Breast epithelium (tissue), 4 donors: ENCODE measurements around the gene SHROOM3. TPM values are rescaled to one million over a fixed set of nuclear protein-coding genes. Genes with fewer than 3 reads are reported as not detected.
A peak's percentile ranks its signal among the peaks of the same experiment; 100 is the strongest.

Experiments used
- DNase-seq, 2 donors: peaks; one replicate each; pipeline ENCODE4 v3.0.0-alpha.2; 2019; ENCODE audit warnings: low spot score in 2 of 2
- H3K27ac ChIP-seq, 2 donors: fragments of 200-600 bp; sonication (generic) in 1 of 2; one replicate each; pipeline ENCODE4 v1.5.1; 2016 to 2019; ENCODE audit warnings: mild to moderate bottlenecking in 1 of 2
- H3K27me3 ChIP-seq, 2 donors: fragments of 200-600 bp; sonication (generic) in 1 of 2; one replicate each; pipeline versions ENCODE4 v1.5.1 to v1.6.0; 2017 to 2019; ENCODE audit warnings: control low read depth in 1 of 2, mild to moderate bottlenecking in 1 of 2
- H3K36me3 ChIP-seq: fragments of 200-600 bp; one replicate; pipeline ENCODE4 v1.5.1; 2019
- H3K4me1 ChIP-seq, 2 donors: fragments of 200-600 bp; sonication (generic); one replicate each; pipeline ENCODE4 v1.5.1; 2016 to 2019; ENCODE audit warnings: control low read depth in 1 of 2
- H3K4me3 ChIP-seq, 3 donors: fragments of 200-600 bp; sonication (generic); 1 replicate in 2 of 3; 2 replicates in 1 of 3; pipeline ENCODE4 v1.5.1; 2016 to 2019; ENCODE audit warnings: mild to moderate bottlenecking in 3 of 3, moderate library complexity in 2 of 3
- H3K9me3 ChIP-seq, 2 donors: fragments of 200-600 bp; sonication (generic) in 1 of 2; one replicate each; pipeline ENCODE4 v1.5.1; 2016 to 2019; ENCODE audit warnings: control low read depth in 1 of 2
- POLR2A ChIP-seq: fragments of 450-650 bp; IDR thresholded peaks from one replicate; pipeline ENCODE4 v1.6.1; 2016; ENCODE audit warnings: antibody characterized with exemption, mild to moderate bottlenecking, moderate library complexity
- POLR2AphosphoS5 ChIP-seq, 3 donors: sonication (generic); formaldehyde crosslinking; IDR thresholded peaks; one replicate each; pipeline ENCODE4 v1.6.1; 2017; ENCODE audit warnings: antibody characterized with exemption in 3 of 3
- intact Hi-C: fragments of 100-400 bp; cut with DNase I; formaldehyde crosslinking; loops from one replicate; pipeline ENCODE4 v1.15.1; 2023; ENCODE audit warnings: low total_unique reads
- total RNA-seq, 3 donors: library from RNA; depleted of rRNA; stranded (reverse); fragments of >200 nt; gene quantifications; one replicate each; pipeline ENCODE4 v1.1.0, GENCODE V29; 2016
- TF ChIP-seq, protein P1 (sequence below), 3 donors: fragments of 450-650 bp; IDR thresholded peaks; one replicate each; pipeline ENCODE4 v1.5.1; 2016 to 2017; ENCODE audit warnings: antibody characterized with exemption in 3 of 3, mild to moderate bottlenecking in 3 of 3, moderate library complexity in 3 of 3

Gene SHROOM3
- total RNA-seq, 3 donors from 2014 or later, result 0.32 to 145 (median 100) TPM

DNA sequence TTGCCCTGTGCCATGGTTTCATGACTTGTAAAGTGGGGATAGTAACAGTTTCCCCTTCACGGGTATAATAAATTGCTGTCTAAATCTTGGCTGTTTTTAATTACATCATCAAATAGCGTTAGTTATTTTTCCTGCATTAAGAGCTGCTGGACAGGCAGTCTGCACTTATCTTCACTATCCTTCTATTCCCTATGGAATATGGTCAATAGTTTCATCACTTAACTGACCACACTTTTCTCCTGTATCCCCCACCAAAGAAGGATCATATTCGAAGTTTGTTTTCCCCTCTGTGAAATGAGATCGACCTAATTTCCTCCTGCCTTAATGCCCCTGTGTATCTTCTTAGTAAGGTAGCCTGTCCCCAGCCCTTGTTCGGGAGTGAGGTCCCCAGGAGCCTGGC is 133.2 kb downstream of the SHROOM3 start:
- H3K36me3 ChIP-seq, result no peaks in the 10 kb centered on the region
- peak overlapping the region; percentile 26 to 85 for H3K27ac ChIP-seq
- H3K4me1 ChIP-seq, result peaks cover 0 to 16% of the 10 kb centered on the region in 2 donors
- intact Hi-C loops, result loop anchor here (5.0 kb wide), 1 partner anchor 404 kb away; no protein-coding TSS in a partner anchor
- no peak overlapping the region for H3K4me3 ChIP-seq
- TF ChIP-seq POLR2AphosphoS5 (IDR thresholded peaks at IDR 0.05), result no peak
- TF ChIP-seq, protein P1, sequence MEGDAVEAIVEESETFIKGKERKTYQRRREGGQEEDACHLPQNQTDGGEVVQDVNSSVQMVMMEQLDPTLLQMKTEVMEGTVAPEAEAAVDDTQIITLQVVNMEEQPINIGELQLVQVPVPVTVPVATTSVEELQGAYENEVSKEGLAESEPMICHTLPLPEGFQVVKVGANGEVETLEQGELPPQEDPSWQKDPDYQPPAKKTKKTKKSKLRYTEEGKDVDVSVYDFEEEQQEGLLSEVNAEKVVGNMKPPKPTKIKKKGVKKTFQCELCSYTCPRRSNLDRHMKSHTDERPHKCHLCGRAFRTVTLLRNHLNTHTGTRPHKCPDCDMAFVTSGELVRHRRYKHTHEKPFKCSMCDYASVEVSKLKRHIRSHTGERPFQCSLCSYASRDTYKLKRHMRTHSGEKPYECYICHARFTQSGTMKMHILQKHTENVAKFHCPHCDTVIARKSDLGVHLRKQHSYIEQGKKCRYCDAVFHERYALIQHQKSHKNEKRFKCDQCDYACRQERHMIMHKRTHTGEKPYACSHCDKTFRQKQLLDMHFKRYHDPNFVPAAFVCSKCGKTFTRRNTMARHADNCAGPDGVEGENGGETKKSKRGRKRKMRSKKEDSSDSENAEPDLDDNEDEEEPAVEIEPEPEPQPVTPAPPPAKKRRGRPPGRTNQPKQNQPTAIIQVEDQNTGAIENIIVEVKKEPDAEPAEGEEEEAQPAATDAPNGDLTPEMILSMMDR (IDR thresholded peaks at IDR 0.05), result no peak
- no peak for TF ChIP-seq POLR2A
- no peaks in the 10 kb centered on the region for H3K27me3 ChIP-seq
- DNase-seq, result no peak
- H3K9me3 ChIP-seq, result no peaks in the 10 kb centered on the region

DNA sequence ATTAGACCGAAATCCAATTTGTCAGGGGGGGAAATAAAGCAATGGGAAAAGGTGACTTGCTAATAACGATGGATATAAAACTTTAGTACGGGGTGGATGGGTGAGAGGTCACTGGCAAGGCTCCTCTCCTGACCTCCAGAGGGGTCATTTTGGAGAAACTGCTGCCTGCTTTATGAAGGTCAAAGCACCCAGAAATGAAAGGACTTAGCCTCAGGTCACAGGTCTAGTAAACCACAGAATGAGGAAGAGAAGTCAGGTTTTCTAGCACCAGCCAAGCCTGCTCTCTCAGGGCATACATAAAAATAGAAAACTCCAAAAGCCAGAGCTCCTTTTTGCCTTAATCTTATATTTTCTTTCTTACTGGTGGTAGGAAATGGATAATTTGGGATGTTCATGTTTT is 134.2 kb downstream of the SHROOM3 start:
- no peaks in the 10 kb centered on the region for H3K27me3 ChIP-seq
- no peaks in the 10 kb centered on the region for H3K36me3 ChIP-seq
- peak in 1 of 2 donors; percentile 44 for DNase-seq
- peaks cover 0 to 13% of the 10 kb centered on the region in 2 donors for H3K4me1 ChIP-seq
- H3K9me3 ChIP-seq, result no peaks in the 10 kb centered on the region
- H3K27ac ChIP-seq, result peak overlapping the region; percentile 26 to 85
- H3K4me3 ChIP-seq, result no peak overlapping the region
- no peak for TF ChIP-seq POLR2A
- TF ChIP-seq, protein P1 (IDR thresholded peaks at IDR 0.05), result no peak
- no peak for TF ChIP-seq POLR2AphosphoS5 (IDR thresholded peaks at IDR 0.05)
- intact Hi-C loops, result loop anchor here (5.0 kb wide), 1 partner anchor 403 kb away; no protein-coding TSS in a partner anchor

DNA sequence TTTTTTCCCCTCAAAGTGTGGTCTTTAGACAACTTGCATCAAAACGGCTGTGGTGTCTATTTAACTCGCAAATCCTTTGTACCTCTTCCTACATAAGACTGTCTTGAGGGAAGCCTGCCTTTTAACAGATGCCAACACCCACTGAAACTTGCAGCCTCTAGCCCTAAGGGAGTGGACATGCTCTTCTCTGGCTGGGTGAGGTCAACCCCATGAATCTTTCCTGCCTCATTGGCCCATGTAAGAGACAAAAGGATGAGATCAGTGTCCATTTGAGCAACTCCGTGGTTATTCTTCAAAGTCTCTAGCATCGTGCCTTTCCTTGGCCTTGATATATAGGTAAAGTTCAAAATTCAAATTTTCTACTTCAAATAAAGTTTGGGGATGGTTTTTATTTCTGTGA is 134.7 kb downstream of the SHROOM3 start:
- intact Hi-C loops, result loop anchor here (5.0 kb wide), 1 partner anchor 403 kb away; no protein-coding TSS in a partner anchor
- Histone ChIP-seq H3K4me3 (no peak overlapping the region), H3K27ac (peak overlapping the region; percentile 71 to 85), H3K36me3 (no peaks in the 10 kb centered on the region), H3K27me3 (no peaks in the 10 kb centered on the region), H3K4me1 (peaks cover 0 to 13% of the 10 kb centered on the region in 2 donors), H3K9me3 (no peaks in the 10 kb centered on the region)
- no peak for DNase-seq
- no peak for TF ChIP-seq POLR2AphosphoS5 (IDR thresholded peaks at IDR 0.05)
- TF ChIP-seq, protein P1 (IDR thresholded peaks at IDR 0.05), result no peak
- TF ChIP-seq POLR2A, result no peak

DNA sequence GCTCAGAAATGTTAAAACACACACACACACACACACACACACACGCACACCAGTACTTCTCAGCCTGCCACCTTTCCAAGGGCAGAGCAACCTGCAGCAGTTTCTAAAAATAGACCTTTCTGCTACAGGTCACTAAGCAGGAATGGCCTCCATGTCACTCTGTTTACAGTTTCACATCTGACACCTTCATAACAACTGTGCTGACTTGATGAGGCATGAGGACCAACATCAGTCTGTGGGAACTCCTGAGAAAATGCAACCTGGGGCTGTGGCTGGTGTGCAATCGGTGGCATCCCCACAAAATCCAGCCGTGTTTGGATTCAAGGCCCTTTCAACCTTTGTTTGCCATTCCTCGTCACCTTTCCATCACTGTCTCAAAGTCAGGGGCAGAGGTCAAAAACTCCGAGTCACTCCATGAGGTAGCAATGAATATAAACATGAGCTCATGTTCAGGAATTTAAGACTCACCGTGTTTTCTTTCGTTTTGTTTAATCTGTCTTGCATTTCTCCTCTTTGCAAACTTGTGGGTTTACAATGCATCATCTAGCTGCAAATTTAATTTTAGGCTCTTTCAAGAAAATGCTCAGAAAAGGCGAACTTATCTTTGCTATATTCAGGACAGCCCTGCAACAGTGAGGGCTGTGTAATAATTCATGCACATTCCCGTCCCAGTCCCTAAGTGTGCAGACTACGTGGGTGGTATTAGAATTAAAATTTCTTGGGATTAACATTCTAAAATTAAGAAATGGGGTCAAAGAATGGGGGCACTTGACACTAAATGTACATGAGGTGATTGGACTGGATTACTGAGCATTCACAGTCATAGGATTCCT is 135.3 kb downstream of the SHROOM3 start:
- Histone ChIP-seq H3K4me3 (no peak overlapping the region), H3K36me3 (no peaks in the 10 kb centered on the region), H3K9me3 (no peaks in the 10 kb centered on the region), H3K27me3 (no peaks in the 10 kb centered on the region), H3K27ac (peak overlapping the region; percentile 71 to 85), H3K4me1 (peaks cover 0 to 13% of the 10 kb centered on the region in 2 donors)
- no peak for DNase-seq
- TF ChIP-seq, protein P1 (IDR thresholded peaks at IDR 0.05), result no peak
- TF ChIP-seq POLR2A (no peak), POLR2AphosphoS5 (IDR thresholded peaks at IDR 0.05) (no peak)
- intact Hi-C loops, result no loop called here

DNA sequence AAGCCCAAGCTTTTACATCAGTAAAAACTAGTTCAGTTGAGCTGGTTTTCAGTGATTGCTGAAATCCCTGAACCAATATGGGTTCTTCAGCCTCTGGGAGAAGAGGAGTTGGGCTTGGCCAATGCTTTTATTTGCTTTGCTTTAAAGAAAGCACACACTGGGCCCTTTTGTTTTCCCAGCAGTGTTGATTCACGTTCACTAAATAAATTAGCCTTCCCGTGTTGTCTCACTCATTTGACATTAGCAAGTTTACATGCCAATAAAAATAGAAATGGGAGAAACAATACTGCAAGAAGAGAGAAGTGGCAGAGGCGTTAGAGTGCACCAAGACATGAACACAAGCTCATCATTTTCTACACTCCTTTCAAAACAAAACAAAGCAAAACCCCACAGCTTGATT is 136.2 kb downstream of the SHROOM3 start:
- Histone ChIP-seq H3K9me3 (no peaks in the 10 kb centered on the region), H3K27me3 (no peaks in the 10 kb centered on the region), H3K36me3 (no peaks in the 10 kb centered on the region), H3K4me1 (peaks cover 0 to 13% of the 10 kb centered on the region in 2 donors), H3K27ac (peak overlapping the region; percentile 6 to 85), H3K4me3 (no peak overlapping the region)
- TF ChIP-seq, protein P1 (IDR thresholded peaks at IDR 0.05), result no peak
- TF ChIP-seq POLR2A (no peak), POLR2AphosphoS5 (IDR thresholded peaks at IDR 0.05) (no peak)
- intact Hi-C loops, result no loop called here
- no peak for DNase-seq
